ENCODE results near the gene TTC16. TPM values are rescaled to one million over a fixed set of nuclear protein-coding genes. Genes with fewer than 3 reads are reported as not detected.

The TTC16 gene
- total RNA-seq, 4 donors from 2014 or later = under 0.01 to 0.17 (median 0.11) TPM; not detected in 1

- Histone ChIP-seq H3K27me3 (peaks cover 0 to 76% (median 21%) of the 10 kb centered on the region in 4 donors), H3K36me3 (peaks cover 0 to 57% (median 27%) of the 10 kb centered on the region in 4 donors), H3K4me1 (peaks cover 14 to 18% (median 17%) of the 10 kb centered on the region in 4 donors), H3K27ac (replicated peaks in 1 of 4) (no peak overlapping the region), H3K9me3 (no peaks in the 10 kb centered on the region), H3K4me3 (no peak overlapping the region)
- TF ChIP-seq POLR2AphosphoS5 (IDR thresholded peaks at IDR 0.05) = no peak
- TF ChIP-seq POLR2A (IDR thresholded peaks at IDR 0.05; ENCODE audit: low read depth) = no peak
- TF ChIP-seq CTCF (IDR thresholded peaks at IDR 0.05) = no peak
- TF ChIP-seq EP300 (IDR thresholded peaks at IDR 0.05) = no peak
- no peak for DNase-seq (ENCODE audit: extremely low spot score)
- intact Hi-C loops (cut with DNase I) = no loop called here
- 32% methylated on average over 10 of the region's 10 CpGs for WGBS
Measured at GRCh38 chr9:127751269-127752054, 35.6 kb downstream of the TTC16 start.

GRCh38 chr9:127753148-127753547, 37.3 kb downstream of the TTC16 start:
- 79% methylated on average over 7 of the region's 8 CpGs for WGBS
- Histone ChIP-seq H3K4me3 (no peak overlapping the region), H3K4me1 (peaks cover 17 to 18% (median 17%) of the 10 kb centered on the region in 4 donors), H3K27ac (replicated peaks in 1 of 4) (no peak overlapping the region), H3K9me3 (no peaks in the 10 kb centered on the region), H3K36me3 (peaks cover 0 to 40% (median 21%) of the 10 kb centered on the region in 4 donors), H3K27me3 (peaks cover 0 to 78% (median 21%) of the 10 kb centered on the region in 4 donors)
- intact Hi-C loops (cut with DNase I) = no loop called here
- DNase-seq (ENCODE audit: extremely low spot score) = no peak
- TF ChIP-seq EP300 (IDR thresholded peaks at IDR 0.05) = no peak
- TF ChIP-seq POLR2A (IDR thresholded peaks at IDR 0.05; ENCODE audit: low read depth) = no peak
- no peak for TF ChIP-seq CTCF (IDR thresholded peaks at IDR 0.05)
- no peak for TF ChIP-seq POLR2AphosphoS5 (IDR thresholded peaks at IDR 0.05)

- intact Hi-C loops (cut with DNase I) = no loop called here
- Histone ChIP-seq H3K4me1 (peaks cover 17 to 18% (median 17%) of the 10 kb centered on the region in 4 donors), H3K36me3 (peaks cover 0 to 39% (median 16%) of the 10 kb centered on the region in 4 donors), H3K27me3 (peaks cover 0 to 76% (median 21%) of the 10 kb centered on the region in 4 donors), H3K4me3 (no peak overlapping the region), H3K9me3 (no peaks in the 10 kb centered on the region), H3K27ac (replicated peaks in 1 of 4) (no peak overlapping the region)
- no peak for DNase-seq (ENCODE audit: extremely low spot score)
- 62% methylated on average over 8 of the region's 8 CpGs for WGBS
- no peak for TF ChIP-seq POLR2AphosphoS5 (IDR thresholded peaks at IDR 0.05)
Measured at GRCh38 chr9:127753622-127754021, 37.7 kb downstream of the TTC16 start.

GRCh38 chr9:127754099-127755060, 38.5 kb downstream of the TTC16 start:
- DNase-seq (ENCODE audit: extremely low spot score) = no peak
- Histone ChIP-seq H3K27ac (replicated peaks in 1 of 4) (peak overlapping the region in 3 of 4 donors; percentile 6 to 43 (median 14)), H3K27me3 (peaks cover 0 to 77% (median 21%) of the 10 kb centered on the region in 4 donors), H3K36me3 (peaks cover 0 to 36% (median 9%) of the 10 kb centered on the region in 4 donors), H3K4me1 (peaks cover 17 to 20% (median 17%) of the 10 kb centered on the region in 4 donors), H3K4me3 (peak overlapping the region in 3 of 4 donors; percentile 15 to 34 (median 16)), H3K9me3 (no peaks in the 10 kb centered on the region)
- TF ChIP-seq POLR2AphosphoS5 (IDR thresholded peaks at IDR 0.05) = no peak
- WGBS = 37% methylated on average over 43 of the region's 86 CpGs
- intact Hi-C loops (cut with DNase I) = no loop called here

GRCh38 chr9:127755061-127756060, 39.5 kb downstream of the TTC16 start:
- TF ChIP-seq POLR2A (IDR thresholded peaks at IDR 0.05; ENCODE audit: low read depth) (no peak), EP300 (IDR thresholded peaks at IDR 0.05) (no peak), CTCF (IDR thresholded peaks at IDR 0.05) (no peak), POLR2AphosphoS5 (IDR thresholded peaks at IDR 0.05) (no peak)
- H3K27me3 ChIP-seq = peaks cover 0 to 79% (median 21%) of the 10 kb centered on the region in 4 donors
- no peak for DNase-seq (ENCODE audit: extremely low spot score)
- no peaks in the 10 kb centered on the region for H3K9me3 ChIP-seq
- peaks cover 0 to 31% (median 2%) of the 10 kb centered on the region in 4 donors for H3K36me3 ChIP-seq
- intact Hi-C loops (cut with DNase I) = no loop called here
- peak overlapping the region in 3 of 4 donors; percentile 15 to 34 (median 16) for H3K4me3 ChIP-seq
- peaks cover 17 to 27% (median 18%) of the 10 kb centered on the region in 4 donors for H3K4me1 ChIP-seq
- peak overlapping the region in 3 of 4 donors; percentile 6 to 43 (median 14) for H3K27ac ChIP-seq (replicated peaks in 1 of 4)
- WGBS = 78% methylated on average over 9 of the region's 61 CpGs
